COLO668 (cell line): Measurements from ENCODE around the gene PXYLP1.

ENCODE experiments used
- DNase-seq: peaks from one replicate; lab custom pipeline; 2025; ENCODE audit not compliant: unreplicated experiment; lab: John Stamatoyannopoulos, UW

Gene PXYLP1

DNA sequence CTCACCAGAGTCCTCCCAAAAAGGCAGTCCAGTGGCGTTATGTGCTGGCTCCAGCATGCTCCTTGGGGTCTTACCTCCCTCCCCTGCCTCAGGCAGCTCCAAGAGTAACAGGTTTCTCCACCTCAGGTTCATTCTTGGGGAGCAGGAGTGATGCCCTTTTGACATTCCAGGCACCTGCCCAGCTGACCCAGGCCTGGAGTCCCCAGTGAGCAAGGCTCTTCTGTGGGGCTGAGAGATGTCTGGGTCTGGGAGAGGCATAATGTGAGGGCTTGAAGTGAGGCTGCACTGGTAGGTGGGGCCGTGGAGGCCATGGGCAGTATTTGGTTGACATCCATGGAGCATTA, 15.3 kb downstream of the PXYLP1 start:
- DNase-seq: no peak

GRCh38 chr3:141248064-141248463, 16.4 kb downstream of the PXYLP1 start:
- DNase-seq: no peak

DNA sequence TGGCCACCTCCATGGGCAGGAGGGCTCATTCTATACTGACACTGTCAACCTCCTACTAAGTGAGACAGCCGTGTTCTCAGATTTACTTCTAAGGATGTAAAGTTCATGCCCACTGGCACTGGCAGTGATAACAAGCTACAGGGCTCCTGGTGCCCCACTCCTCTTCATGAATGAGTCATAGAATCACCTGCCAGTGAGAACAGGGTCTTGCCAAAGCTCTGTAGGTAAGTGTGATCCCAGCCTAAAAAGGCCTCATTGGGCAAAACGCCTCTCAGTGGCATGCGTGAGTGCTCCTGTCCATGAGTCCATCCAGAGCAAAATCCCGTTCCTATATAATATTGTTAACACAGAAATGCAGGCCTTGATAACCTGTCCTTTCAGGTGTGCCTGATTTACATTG, 17.4 kb downstream of the PXYLP1 start:
- DNase-seq: no peak

GRCh38 chr3:141250342-141250741, 18.7 kb downstream of the PXYLP1 start:
- DNase-seq: no peak

DNA sequence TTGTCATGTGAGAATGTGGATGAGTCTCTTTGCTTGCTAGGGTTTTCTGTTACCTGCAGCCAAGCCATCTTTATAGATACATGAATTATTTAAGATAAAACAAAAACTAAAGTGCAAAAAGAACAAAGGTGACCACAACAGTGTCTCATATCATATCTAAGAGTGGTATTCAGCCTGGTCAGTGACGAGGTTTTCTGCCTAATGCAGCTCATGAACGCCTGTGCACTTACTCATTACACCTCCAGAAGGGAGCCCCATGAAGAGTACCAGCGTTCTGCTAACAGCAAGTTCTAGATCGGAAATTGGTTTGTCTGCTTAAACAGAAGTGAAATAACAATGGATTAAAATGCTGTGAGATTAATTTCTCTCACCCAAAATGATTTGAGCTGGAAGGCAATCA, 19.2 kb downstream of the PXYLP1 start:
- DNase-seq: no peak

DNA sequence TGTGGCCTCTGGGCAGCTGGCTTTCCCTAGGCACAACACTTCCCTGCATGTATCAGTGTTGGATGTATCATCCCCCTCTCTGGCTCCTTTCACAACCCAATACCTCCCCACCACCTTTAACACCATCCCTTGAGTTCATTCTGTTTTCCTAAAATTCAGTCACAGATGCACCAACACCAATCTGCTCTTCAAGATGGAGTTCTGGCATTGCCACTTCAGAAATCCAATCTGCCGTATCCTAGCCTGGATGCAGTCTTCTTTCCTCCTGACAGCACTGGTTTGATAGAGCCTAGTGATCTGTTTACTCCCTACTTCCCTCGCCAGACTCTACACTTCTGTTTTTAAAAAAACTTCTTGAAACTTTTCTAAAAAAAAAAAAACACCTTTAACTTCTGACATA, 21.7 kb downstream of the PXYLP1 start:
- DNase-seq: no peak

DNA sequence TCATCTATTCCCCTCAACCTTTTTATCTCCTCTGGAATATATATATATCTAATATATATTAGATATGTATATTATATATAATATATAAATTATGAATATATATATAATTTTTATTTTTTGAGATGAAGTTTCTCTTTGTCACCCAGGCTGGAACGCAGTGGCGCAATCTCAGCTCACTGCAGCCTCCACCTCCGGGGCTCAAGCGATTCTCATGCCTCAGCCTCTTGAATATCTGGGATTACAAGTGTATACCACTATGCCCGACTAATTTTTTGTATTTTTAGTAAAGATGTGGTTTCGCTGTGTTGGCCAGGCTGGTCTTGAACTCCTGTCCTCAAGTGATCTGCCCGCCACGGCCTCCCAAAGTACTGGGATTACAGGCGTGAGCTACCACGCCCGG, 22.2 kb downstream of the PXYLP1 start:
- no peak for DNase-seq

GRCh38 chr3:141255137-141255845, 23.7 kb downstream of the PXYLP1 start:
- no peak for DNase-seq

DNA sequence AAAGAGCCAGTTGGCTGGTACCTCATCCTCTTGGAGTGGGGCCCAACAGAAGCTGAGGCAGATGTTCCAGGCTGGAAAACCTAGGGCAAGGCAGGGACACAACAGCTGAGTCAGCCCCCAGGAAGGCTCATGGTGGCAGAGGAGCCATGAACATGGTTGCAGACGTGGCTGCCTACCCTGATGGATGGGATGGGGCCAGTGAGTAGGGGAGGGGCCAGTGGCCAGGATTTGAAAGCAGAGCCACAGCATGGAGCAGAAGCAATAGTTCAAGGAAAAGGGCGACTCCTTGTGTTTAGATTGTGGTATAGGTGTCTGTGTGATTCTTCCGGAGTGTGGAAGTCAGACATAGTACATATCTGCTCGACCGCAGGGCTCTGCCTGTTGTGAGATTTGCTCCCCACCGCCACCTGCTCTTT, 24.2 kb downstream of the PXYLP1 start:
- no peak for DNase-seq

- DNase-seq: no peak
These were observed 25.2 kb downstream of the PXYLP1 start for GRCh38 chr3:141256820-141257219.

- DNase-seq: no peak
These were observed 26.3 kb downstream of the PXYLP1 start for GRCh38 chr3:141257961-141258360.

DNA sequence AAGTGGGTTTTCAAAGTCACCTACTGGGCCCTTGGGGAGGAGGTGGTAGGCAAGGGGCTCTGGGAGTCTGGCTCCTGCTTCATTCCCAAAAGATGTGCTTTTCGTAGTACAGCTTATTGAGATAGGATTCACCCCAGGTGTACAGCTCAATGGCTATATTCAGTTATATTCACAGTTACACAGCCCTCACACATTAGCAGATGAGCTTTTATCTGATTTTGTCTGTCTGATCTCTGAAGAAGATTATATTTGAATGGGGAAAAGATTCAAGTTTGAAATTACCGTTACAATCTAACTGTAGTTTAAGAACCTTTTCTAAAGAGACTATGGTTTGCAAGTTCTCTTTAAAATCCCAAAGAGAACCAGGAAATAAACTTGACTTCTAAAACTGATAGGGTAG, 27.3 kb downstream of the PXYLP1 start:
- no peak for DNase-seq

DNA sequence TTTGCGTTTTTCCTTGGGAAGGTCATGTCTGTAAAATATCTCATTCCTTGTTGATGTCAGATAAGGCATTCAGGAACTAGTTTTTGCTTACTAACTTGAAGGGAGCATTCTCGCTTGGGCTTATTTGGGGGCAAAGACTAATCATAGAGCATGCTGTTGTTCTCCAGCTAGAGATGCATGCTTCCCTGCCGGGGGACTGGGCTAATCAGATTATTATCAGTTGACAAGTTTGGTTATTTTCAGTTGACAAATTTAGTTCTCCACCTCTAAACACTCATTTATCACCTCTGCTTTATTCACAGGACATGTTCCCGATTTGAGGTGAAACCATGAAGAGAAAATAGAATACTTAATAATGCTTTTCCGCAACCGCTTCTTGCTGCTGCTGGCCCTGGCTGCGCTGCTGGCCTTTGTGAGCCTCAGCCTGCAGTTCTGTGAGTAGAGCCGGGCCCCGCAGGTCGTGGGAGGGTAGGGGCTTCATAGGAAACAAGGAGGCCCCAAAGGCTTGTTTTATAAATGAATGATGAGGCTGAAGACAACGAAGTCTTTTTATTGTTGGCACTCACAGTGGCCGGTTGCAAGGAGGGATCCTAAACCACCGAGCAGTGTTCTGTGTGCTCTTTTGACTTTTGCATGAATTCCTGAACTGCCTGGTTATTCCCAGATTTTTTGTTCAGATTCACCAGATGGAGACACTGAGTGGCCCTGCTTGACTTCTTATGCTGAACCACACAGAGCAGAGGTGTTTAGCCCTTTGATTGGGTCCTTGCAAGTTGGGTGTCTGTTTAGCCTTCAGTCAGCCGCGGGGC, 28.4 kb downstream of the PXYLP1 start:
- no peak for DNase-seq

GRCh38 chr3:141260630-141260927, 29.0 kb downstream of the PXYLP1 start:
- DNase-seq: no peak

- no peak for DNase-seq
These were observed 30.1 kb downstream of the PXYLP1 start for GRCh38 chr3:141261472-141262307.

GRCh38 chr3:141262308-141262705, 30.7 kb downstream of the PXYLP1 start:
- DNase-seq: no peak

DNA sequence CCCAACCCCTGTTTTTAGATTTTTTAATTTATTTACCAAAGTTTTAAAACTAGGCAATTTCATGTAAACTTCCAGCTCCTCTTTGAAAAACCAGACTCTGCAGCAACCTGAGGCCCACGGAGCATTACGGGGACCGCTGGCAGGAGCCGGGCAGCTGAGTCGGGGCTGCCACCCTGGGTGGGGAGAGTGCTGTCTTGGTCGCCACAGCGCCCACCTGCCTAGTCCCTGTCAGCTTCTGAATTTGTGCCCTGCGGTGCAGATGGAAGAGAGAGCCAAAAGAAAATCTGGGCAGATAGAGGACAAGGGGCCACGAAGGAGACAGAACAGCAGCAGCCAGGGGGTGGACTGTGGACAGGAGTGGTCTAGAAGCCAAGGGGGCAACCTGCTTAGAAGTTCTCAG, 34.6 kb downstream of the PXYLP1 start:
- DNase-seq: no peak

GRCh38 chr3:141266797-141267555, 35.4 kb downstream of the PXYLP1 start:
- DNase-seq: no peak

DNA sequence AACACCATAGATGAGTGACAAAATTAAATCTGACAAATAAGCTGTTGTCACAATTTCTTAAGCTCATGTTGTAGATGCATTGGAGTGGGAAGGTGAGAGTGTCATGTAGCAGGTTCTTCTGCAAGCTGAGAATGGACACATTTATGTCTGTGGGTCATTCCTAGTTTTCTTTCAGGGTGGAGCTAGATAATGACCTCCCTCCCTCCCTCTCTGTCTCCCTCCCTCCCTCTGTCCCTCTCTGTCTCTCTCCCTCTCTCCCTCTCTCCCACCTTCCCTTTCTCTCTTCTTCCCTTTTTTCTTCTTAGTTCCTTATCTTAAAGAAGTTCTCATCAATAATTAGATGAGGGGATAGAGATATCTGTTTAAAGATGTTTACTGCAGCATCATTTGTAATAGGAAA, 36.0 kb downstream of the PXYLP1 start:
- no peak for DNase-seq

GRCh38 chr3:141268306-141268705, 36.7 kb downstream of the PXYLP1 start:
- no peak for DNase-seq

GRCh38 chr3:141268791-141269190, 37.2 kb downstream of the PXYLP1 start:
- no peak for DNase-seq
